HG02798 (cell line): Measurements from ENCODE around the gene NEURL2.
A peak's percentile ranks its signal among the peaks of the same experiment; 100 is the strongest.
"Not testable (repeated sequence)": the region's sequence is repeated elsewhere in the genome, so short reads cannot be mapped to it uniquely, and the experiment has no call there.

Source experiments
- ATAC-seq: cut with Tn5 transposase; IDR thresholded peaks from one replicate; pipeline ENCODE4 v1.9.1; 2021; ENCODE audit warnings: mild to moderate bottlenecking; ENCODE audit not compliant: unreplicated experiment, poor library complexity

The NEURL2 gene

DNA sequence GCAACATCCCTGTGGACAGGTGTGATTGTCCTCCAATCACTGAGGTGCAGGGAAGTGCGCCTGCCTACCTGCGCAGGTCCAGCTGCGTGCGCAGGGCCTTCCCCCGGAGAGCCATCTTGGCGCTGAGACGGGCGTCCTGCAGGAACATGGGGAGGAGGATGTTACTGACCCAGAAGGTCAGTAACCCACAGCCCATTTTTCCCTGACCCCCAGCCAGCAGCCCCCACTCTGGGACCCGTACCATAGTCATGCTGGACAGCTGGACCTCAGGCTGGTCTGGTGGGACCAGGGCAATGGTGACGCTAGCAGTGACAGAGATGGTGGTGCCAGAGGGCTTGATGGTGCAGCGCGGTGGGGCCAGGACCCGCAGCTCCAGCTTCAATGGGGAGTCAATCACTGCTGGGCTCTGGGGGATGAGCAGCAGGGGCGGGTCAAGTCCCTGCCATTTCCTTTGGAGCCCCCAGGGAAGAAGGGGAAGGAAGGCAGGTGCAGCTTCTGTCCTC is 11.2 kb upstream of the NEURL2 start:
- ATAC-seq = no peak

DNA sequence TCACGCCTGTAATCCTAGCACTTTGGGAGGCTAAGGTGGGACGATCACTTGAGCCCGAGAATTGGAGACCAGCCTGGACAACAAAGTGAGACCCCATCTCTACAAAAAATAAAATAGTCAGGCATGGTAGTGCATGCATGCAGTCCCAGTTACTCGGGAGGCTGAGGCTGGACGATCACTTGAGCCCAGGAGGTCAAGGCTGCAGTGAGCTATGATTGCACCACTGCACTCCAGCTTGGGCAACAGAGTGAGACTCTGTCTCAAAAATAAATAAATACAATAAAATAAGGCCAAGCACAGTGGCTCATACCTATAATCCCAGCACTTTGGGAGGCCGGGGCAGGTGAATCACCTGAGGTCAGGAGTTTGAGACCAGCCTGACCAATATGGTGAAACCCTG is 10.3 kb upstream of the NEURL2 start:
- not testable (repeated sequence) for ATAC-seq

- no peak for ATAC-seq
Measured at GRCh38 chr20:45899046-45899835, 8.2 kb upstream of the NEURL2 start.

DNA sequence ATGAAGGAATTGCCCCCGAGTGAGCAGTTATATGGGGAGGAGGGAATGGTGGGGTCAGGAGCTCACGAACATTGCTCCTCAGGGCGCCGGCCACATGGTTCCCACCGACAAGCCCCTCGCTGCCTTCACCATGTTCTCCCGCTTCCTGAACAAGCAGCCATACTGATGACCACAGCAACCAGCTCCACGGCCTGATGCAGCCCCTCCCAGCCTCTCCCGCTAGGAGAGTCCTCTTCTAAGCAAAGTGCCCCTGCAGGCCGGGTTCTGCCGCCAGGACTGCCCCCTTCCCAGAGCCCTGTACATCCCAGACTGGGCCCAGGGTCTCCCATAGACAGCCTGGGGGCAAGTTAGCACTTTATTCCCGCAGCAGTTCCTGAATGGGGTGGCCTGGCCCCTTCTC is 7.3 kb upstream of the NEURL2 start:
- ATAC-seq = no peak

DNA sequence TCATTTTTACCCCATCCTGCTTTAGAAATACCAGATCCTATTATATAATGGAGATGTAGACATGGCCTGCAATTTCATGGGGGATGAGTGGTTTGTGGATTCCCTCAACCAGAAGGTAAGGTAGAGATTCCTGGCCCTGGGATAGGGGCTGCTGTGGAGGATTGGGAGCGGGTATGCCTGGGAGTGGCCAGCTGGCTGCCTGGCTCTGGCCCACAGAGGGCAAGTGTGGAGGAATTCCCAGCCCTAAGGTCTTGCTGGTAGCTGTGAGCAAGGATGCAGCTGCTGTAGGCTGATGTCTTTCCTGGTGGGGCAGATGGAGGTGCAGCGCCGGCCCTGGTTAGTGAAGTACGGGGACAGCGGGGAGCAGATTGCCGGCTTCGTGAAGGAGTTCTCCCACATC is 6.7 kb upstream of the NEURL2 start:
- ATAC-seq = no peak

GRCh38 chr20:45897289-45897688 is 6.3 kb upstream of the NEURL2 start:
- no peak for ATAC-seq

DNA sequence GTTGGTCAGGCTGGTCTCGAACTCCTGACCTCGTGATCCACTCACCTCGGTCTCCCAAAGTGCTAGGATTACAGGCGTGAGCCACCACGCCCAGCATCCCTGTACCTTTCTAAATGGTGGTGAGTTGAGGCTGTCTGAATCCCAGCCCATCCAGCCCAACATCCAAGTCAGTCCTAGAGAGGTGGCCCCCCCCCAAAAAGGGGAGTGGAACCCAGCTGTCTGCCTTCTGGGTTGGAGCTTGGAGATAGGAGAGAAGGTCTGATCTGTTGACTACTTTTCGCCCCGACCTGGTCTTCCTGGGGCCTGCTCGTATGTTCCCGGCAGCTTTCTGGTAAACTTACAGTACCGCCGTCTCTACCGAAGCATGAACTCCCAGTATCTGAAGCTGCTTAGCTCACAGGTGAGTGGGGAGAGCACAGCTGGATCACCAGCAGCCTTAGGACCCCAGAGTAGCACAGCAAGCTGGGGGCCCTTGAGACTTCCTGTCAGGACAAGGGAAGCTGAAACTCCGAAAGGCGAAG is 5.7 kb upstream of the NEURL2 start:
- ATAC-seq = no peak

DNA sequence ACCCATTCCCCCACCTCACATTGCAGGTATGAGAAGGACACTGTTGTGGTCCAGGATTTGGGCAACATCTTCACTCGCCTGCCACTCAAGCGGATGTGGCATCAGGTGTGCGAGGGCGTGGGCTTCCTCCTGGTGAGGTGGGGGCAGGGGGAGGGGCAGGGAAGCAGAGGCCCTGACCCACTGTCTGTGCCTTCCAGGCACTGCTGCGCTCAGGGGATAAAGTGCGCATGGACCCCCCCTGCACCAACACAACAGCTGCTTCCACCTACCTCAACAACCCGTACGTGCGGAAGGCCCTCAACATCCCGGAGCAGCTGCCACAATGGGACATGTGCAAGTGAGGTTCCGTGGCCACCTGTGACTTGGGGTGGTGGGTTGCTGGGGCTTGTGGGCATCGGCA is 3.8 kb upstream of the NEURL2 start:
- ATAC-seq = no peak

DNA sequence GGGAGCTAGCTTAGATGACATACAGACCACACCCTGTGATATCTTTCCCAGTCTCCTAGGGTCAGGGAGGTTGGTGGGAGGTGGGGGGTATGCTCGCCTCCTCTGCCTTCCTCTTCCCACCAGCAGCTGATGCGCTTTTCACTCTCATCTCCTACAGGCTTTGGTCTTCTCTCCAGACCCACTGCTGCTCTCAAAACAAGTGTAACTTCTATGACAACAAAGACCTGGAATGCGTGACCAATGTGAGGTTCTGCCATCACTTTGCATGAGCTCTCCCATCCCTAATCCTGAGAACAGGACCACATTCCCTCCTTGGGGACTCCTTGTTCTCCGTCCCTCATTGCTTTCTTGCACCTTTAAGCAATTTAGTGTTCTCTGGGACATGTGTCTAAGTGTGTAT is 2.8 kb upstream of the NEURL2 start:
- ATAC-seq = no peak

- no peak for ATAC-seq
Measured at GRCh38 chr20:45892828-45893500, 2.0 kb upstream of the NEURL2 start.

- ATAC-seq = no peak
Measured at GRCh38 chr20:45892049-45892825, 1.2 kb upstream of the NEURL2 start.

GRCh38 chr20:45890077-45890984 is 677 bp downstream of the NEURL2 start:
- ATAC-seq = peak; percentile 6

DNA sequence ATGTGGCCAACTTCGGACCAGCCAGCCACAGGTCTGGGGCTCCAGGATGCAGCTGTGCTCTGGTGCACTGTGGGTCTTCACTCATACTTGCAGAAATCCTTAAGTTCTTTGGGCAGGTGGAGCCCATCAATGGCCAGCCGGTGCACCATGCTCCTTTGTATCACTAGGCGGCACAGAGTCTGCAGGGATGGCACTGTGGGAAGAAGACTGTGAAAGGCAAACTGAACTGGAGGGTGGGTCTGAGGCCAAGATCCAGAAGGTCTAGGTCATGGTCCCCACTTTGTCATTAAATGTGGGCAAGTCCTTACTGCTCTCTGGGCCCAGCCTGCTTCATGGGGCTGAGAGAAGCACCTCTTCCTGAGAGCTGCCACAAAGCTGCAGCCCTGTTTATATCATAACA is 2.3 kb downstream of the NEURL2 start:
- ATAC-seq = no peak

GRCh38 chr20:45887346-45887715 is 3.7 kb downstream of the NEURL2 start, which contains the start of gene SPATA25:
Gene SPATA25 (minus strand): TSS chr20:45887622. CDS start chr20:45887590, 32 bp downstream.
- ATAC-seq = no peak

- no peak for ATAC-seq
Measured at GRCh38 chr20:45886590-45887345, 4.2 kb downstream of the NEURL2 start.

DNA sequence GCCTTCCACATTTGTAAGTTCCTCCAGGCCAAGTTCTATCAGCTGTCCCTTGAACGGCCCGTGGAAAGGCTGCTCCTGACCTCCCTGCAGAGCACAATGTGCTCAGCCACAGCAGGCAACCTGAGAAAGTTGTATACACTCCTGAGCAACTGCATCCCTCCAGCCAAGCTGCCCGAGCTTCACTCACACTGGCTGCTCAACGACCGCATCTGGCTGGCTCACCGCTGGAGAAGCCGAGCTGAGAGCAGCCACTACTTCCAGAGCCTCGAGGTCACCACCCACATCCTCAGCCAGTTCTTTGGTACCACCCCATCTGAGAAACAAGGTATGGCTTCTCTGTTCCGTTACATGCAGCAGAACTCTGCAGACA is 7.9 kb downstream of the NEURL2 start:
- ATAC-seq = no peak

GRCh38 chr20:45882469-45883099 is 8.4 kb downstream of the NEURL2 start:
- no peak for ATAC-seq

GRCh38 chr20:45880988-45881788 is 9.8 kb downstream of the NEURL2 start, which contains the start of gene ZSWIM1:
Gene ZSWIM1 (plus strand): TSS chr20:45881227. CDS start chr20:45882593, 1,366 bp downstream.
- peak; percentile 99 for ATAC-seq
